Epithelial cell of prostate (primary cell): Measurements from ENCODE around the gene IGFN1.
"Not testable (repeated sequence)": the region's sequence is repeated elsewhere in the genome, so short reads cannot be mapped to it uniquely, and the experiment has no call there.

ENCODE experiments used
- DNase-seq: peaks from one replicate; pipeline ENCODE4 v3.0.0-alpha.2; 2011; ENCODE audit warnings: low read depth, low spot score
- H3K27ac ChIP-seq: fragments of 450-650 bp; 2 replicates; pipeline ENCODE4 v1.5.1; 2017; ENCODE audit warnings: mild to moderate bottlenecking

Gene IGFN1

GRCh38 chr1:201229771-201230635 lies 39.4 kb downstream of the IGFN1 start:
- no peak overlapping the region for H3K27ac ChIP-seq
- peak; percentile 49 for DNase-seq

- DNase-seq = no peak
- no peak overlapping the region for H3K27ac ChIP-seq
Measured at GRCh38 chr1:201230676-201231075, 40.1 kb downstream of the IGFN1 start.

- DNase-seq = not testable (repeated sequence)
Measured at GRCh38 chr1:201239646-201240045, 49.0 kb downstream of the IGFN1 start.

GRCh38 chr1:201240171-201240570 lies 49.5 kb downstream of the IGFN1 start:
- no peak overlapping the region for H3K27ac ChIP-seq
- no peak for DNase-seq

More at GRCh38 chr1:201239646-201240045, 49.0 kb downstream of the IGFN1 start:
- H3K27ac ChIP-seq = not testable (repeated sequence)

- no peak overlapping the region for H3K27ac ChIP-seq
- no peak for DNase-seq
Measured at GRCh38 chr1:201241736-201242135, 51.1 kb downstream of the IGFN1 start.

GRCh38 chr1:201245082-201245481 lies 54.5 kb downstream of the IGFN1 start:
- DNase-seq = no peak
- H3K27ac ChIP-seq = no peak overlapping the region

- H3K27ac ChIP-seq = no peak overlapping the region
- no peak for DNase-seq
Measured at GRCh38 chr1:201248721-201249559, 58.3 kb downstream of the IGFN1 start.

- no peak overlapping the region for H3K27ac ChIP-seq
- no peak for DNase-seq
Measured at GRCh38 chr1:201250326-201251011, 59.8 kb downstream of the IGFN1 start.

GRCh38 chr1:201251411-201251810 lies 60.8 kb downstream of the IGFN1 start:
- no peak for DNase-seq
- no peak overlapping the region for H3K27ac ChIP-seq

- no peak for DNase-seq
- H3K27ac ChIP-seq = no peak overlapping the region
Measured at GRCh38 chr1:201251851-201252430, 61.3 kb downstream of the IGFN1 start.

- DNase-seq = no peak
- H3K27ac ChIP-seq = no peak overlapping the region
Measured at GRCh38 chr1:201252944-201253371, 62.3 kb downstream of the IGFN1 start.

GRCh38 chr1:201253411-201253810 lies 62.8 kb downstream of the IGFN1 start:
- DNase-seq = no peak
- no peak overlapping the region for H3K27ac ChIP-seq

- DNase-seq = no peak
- no peak overlapping the region for H3K27ac ChIP-seq
Measured at GRCh38 chr1:201253906-201254624, 63.4 kb downstream of the IGFN1 start.

- no peak for DNase-seq
- no peak overlapping the region for H3K27ac ChIP-seq
Measured at GRCh38 chr1:201254625-201255478, 64.2 kb downstream of the IGFN1 start.

GRCh38 chr1:201255479-201256362 lies 65.1 kb downstream of the IGFN1 start:
- no peak overlapping the region for H3K27ac ChIP-seq
- DNase-seq = no peak

GRCh38 chr1:201258132-201258531 lies 67.5 kb downstream of the IGFN1 start:
- DNase-seq, H3K27ac ChIP-seq: not testable (repeated sequence)

GRCh38 chr1:201258763-201259230 lies 68.2 kb downstream of the IGFN1 start:
- no peak for DNase-seq
- H3K27ac ChIP-seq = peak overlapping the region; percentile 96
